HG02623 (cell line): ENCODE measurements around the gene SPTB.

Experiments
- ATAC-seq: cut with Tn5 transposase; IDR thresholded peaks from one replicate; pipeline ENCODE4 v1.9.1; 2021; ENCODE audit warnings: moderate library complexity; ENCODE audit not compliant: unreplicated experiment

SPTB gene

GRCh38 chr14:64757601-64758000, 122.1 kb downstream of the SPTB start:
- no peak for ATAC-seq

GRCh38 chr14:64756712-64757111, 123.0 kb downstream of the SPTB start:
- ATAC-seq, result no peak

GRCh38 chr14:64755781-64756221, 123.9 kb downstream of the SPTB start:
- no peak for ATAC-seq

DNA sequence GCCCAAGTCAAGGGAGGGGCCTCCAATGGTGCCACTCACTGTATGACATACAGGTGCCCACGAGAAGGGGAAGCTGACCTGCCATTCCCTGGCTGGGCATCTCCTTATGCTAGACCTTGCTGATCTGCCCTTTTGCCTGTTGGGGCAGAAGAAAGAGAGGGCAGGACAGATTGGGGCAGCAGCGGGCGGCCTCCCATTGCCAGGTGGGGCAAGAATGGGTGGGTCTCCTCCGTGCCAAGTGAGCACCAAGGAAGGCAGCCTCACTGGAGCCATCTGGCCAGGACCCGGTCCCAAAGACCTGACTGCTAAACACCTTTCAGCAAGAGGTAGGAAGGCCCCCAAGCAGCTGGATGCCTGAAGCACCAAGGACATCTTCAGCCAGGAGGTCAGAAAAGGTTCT, 125.0 kb downstream of the SPTB start:
- ATAC-seq, result no peak

DNA sequence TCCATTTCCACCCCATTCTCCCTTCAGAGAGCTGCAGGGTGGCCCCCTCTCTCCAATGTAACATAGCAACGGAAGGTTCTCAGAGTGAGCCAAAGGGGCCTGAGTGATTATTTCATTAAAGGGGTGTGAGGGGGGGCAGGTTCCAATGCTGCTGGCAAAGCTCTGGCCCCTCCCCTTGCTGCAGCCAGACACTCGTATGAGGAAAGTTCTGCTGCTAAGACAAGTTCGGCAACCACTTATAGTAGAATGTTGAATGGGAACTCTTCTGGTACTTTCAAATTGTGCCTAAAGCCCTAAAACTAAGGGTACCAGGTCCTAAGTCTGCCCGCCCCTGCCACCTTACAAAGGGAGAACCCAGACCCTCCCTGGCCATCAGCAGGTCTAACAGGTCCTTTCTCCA, 125.7 kb downstream of the SPTB start:
- ATAC-seq, result no peak

DNA sequence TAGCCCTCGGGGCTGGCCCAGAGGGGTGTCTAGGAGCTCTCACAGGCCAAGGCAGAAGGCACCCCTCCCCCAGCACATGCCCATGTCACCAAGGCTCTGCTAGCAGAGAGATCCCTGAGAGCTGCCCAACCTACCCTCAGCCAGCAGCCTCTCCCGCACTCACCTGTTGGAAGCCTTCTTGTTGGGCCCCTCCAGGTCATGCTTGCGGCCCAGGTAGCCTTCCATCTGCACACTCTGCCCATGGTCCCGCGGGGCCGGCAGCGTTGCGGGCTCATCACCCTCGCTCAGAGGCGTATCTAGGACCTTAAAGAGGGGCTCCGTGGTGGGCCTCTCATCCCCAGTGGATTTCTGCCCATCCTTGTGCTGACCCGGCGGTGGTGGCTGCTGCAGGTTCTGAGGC, 126.3 kb downstream of the SPTB start:
- no peak for ATAC-seq

- ATAC-seq, result no peak
These were observed 126.8 kb downstream of the SPTB start for GRCh38 chr14:64752909-64753308.

DNA sequence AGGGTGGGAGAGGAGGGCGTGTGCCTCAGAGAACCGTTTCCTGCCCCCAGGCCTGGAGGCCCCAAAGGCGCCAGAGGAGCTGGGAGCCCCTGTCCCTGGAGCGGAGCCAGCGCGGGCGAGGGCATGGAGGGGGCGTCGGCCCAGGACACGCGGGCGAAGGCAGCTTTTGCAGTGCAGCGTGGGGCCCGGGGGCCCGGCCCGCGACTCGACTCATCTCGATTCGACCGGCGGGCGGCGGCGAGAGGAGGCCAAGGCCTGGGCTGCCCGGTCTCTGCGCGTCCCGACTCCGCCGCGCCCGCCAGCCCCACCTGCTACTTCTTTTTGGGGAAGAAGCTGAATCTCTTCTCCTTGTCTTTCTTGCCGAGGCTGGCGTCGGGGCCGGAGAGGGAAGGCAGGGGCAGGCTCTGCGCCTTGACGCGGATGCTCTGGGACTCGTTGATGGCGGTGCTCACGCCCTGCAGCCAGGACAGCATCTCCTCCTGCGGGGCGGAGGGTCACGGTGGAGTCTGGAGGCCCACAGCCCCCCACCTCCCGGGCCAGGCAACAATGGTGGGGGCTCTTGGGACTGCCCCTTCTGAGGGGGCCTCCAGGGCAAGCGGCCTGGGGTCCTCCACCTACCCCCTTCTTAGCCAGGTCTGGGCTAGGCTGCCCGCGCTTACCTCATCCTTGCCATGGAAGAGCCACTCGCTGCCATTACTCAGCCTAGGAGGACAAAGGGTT, 130.6 kb downstream of the SPTB start:
- ATAC-seq, result no peak

- ATAC-seq, result no peak
These were observed 131.2 kb downstream of the SPTB start for GRCh38 chr14:64748521-64748920.

GRCh38 chr14:64747327-64747726, 132.4 kb downstream of the SPTB start:
- ATAC-seq, result no peak

DNA sequence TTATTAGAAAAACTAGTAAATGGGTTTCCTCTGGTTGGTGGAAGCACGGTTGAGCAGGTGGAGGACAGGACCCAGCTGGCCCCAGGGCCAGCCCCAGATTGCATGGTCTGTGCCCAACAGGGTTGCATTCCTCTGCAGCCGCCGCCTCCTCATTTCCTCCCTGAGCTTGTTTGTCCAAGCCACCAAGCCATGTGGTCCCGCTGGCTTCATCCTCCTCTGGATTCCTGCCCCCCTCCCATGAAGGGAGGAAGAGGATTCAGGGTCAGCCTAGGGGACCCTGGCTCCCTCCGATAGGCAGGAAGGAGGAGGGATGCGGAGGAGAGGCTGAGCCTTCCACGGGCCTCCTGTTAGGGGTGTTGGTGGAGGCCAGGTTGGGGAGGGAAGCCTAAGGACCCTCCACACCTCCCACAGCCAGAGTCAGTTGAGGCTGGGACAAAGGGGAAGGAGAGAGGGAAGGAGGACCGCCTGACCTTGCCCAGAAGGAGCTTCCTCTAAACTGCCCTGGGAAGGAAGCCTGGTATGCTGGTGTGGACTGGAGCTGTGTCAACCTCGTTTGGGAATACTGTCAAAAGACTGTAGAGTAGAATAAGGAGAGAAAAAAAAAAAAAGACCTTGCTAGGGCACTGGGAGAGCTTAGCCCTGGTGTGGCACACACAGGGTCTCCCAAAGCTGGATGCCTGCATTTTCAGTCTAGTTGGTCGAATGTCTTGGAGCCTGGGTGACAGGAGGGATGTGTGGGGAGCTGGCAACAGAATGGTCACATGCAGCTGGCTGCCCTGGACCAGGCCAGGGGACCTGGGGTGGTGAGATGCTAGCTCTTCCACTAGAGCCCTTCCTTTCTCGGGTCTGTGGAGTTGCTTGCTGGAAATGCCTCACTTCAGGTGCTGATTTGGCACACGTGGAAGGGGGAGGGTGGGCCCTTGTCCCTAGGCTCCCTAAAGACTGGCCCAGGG, 133.1 kb downstream of the SPTB start:
- ATAC-seq, result no peak

DNA sequence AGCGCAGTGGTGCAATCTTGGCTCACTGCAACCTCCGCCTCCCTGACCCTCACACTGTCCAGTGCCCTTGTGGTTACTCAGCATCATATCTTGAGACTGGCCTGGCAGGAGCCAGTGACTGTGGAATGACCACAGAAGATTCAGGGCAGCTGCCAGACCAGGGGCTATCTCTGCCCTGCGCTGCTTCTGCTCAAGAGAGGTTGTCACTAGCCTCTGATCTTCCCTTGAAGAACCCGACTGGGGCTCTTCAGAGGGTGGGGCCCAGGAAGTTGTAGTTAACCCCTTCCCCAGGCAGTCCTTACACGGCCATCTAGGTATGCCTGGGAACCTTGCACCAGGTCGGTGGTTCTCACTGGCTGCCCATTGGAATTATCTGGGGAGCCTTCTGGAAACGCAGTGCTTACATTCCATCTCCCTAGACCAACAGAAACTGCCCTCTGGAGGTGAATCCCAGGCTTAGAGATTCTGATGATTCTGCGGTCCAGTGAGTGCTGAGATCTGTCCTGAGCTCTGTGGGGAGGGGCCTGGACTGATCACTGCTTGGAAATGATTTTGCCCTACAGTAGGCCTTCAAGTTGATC, 134.1 kb downstream of the SPTB start:
- no peak for ATAC-seq

- ATAC-seq, result no peak
These were observed 136.6 kb downstream of the SPTB start for GRCh38 chr14:64743061-64743460.

GRCh38 chr14:64741961-64742360, 137.7 kb downstream of the SPTB start:
- ATAC-seq, result no peak

- ATAC-seq, result no peak
These were observed 138.5 kb downstream of the SPTB start for GRCh38 chr14:64741200-64741599.

DNA sequence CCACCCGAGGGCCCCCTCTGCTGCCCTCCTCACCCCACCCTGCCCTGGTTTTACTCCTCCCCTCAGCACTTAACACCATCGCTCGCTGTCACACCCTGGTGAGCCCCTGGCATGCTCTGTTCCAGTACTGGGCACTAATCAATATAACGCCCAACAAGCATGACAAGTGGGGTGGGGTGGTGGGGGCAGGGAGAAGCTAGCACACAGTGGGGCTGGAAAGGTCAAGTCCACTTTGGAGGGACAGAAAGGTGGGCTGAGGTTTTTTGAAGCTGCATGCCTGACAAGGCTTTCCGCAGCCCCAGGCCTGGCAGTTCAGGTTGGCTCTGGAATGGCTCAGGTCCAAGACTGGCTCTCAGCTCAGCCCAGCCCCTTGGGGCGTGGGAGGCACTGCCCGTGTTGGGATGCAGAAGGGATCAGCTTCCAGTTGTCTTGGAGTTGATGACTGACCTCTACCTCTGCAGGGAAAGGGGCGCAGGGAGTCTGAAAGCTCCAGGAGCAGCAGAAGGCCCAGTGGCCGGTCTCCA, 141.4 kb downstream of the SPTB start:
- ATAC-seq, result no peak

- no peak for ATAC-seq
These were observed 142.1 kb downstream of the SPTB start for GRCh38 chr14:64737391-64738280.

DNA sequence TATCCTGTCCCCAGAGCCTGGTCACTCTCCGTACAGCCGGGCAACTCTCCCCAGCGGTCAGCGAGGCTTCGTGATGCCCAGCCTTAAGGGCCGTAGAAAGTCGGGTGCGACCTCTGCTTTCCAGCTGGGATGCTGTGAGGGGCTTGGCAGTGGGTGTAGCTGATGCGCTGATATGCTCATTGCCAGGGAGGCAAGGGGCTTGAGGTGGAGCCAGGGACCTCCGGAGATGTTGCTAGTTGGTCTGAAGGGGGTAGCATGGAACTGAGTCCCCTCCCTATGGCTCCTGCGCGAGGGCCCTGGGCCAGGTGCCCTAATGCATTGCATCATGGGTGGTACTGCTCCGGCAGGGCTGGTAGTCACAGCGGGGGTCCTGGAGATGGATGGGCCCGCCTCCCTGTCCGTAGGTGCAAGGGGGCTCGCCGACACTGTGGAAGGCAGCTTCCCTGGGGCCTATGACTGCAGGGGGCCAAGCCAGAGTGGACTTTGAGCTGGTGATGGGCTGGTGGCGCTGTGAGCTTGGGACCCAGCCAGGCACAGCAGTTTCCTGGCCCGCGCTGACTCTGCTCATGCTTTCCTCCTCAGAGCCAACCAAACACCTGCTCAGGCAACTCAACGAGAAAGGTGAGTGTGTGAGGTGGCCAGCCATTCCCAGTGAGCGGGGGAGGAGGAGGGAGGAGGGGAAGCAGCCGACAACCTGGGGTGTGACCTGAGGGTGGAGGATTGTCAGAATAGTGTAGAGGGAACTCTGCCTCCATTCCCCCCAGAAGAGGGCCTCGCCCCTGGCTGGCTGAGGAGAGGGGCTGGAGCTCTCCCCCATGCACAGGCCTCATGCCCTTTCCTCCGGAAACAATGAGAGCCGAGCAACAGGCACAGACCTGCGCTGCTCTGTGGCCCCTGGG, 143.2 kb downstream of the SPTB start:
- ATAC-seq, result no peak

GRCh38 chr14:64734990-64735389, 144.7 kb downstream of the SPTB start:
- no peak for ATAC-seq
